HG02798 (cell line): ENCODE measurements around the gene GRP.

Experiments used
- ATAC-seq: cut with Tn5 transposase; IDR thresholded peaks from one replicate; pipeline ENCODE4 v1.9.1; 2021; ENCODE audit warnings: mild to moderate bottlenecking; ENCODE audit not compliant: unreplicated experiment, poor library complexity

The GRP gene

GRCh38 chr18:59219672-59220163 is at the start of gene GRP:
GRP (plus strand) TSS chr18:59220158; CDS start chr18:59220266, 108 bp downstream.
- ATAC-seq = no peak

- ATAC-seq = no peak
These were observed 47.2 kb upstream of the GRP start for GRCh38 chr18:59172664-59173249.

GRCh38 chr18:59177485-59177884 is 42.5 kb upstream of the GRP start:
- no peak for ATAC-seq

- no peak for ATAC-seq
These were observed 39.7 kb upstream of the GRP start for GRCh38 chr18:59180150-59180845.

- ATAC-seq = no peak
These were observed 37.3 kb upstream of the GRP start for GRCh38 chr18:59182673-59183072.

GRCh38 chr18:59189008-59189407 is 30.9 kb upstream of the GRP start:
- no peak for ATAC-seq

- ATAC-seq = no peak
These were observed 30.2 kb upstream of the GRP start for GRCh38 chr18:59189746-59190145.

GRCh38 chr18:59196161-59196725 is 23.7 kb upstream of the GRP start:
- no peak for ATAC-seq

GRCh38 chr18:59197636-59198035 is 22.3 kb upstream of the GRP start:
- no peak for ATAC-seq

GRCh38 chr18:59198215-59198614 is 21.7 kb upstream of the GRP start:
- ATAC-seq = no peak

- no peak for ATAC-seq
These were observed 19.2 kb upstream of the GRP start for GRCh38 chr18:59200787-59201186.

GRCh38 chr18:59202258-59202820 is 17.6 kb upstream of the GRP start:
- ATAC-seq = no peak

GRCh38 chr18:59207506-59207905 is 12.5 kb upstream of the GRP start:
- ATAC-seq = no peak

- no peak for ATAC-seq
These were observed 11.3 kb upstream of the GRP start for GRCh38 chr18:59208602-59209125.

GRCh38 chr18:59210299-59210698 is 9.7 kb upstream of the GRP start:
- ATAC-seq = no peak

- ATAC-seq = no peak
These were observed 8.3 kb upstream of the GRP start for GRCh38 chr18:59211629-59212028.

GRCh38 chr18:59218018-59218417 is 1.9 kb upstream of the GRP start:
- no peak for ATAC-seq

- ATAC-seq = no peak
These were observed 316 bp downstream of the GRP start for GRCh38 chr18:59220164-59220783.

GRCh38 chr18:59220784-59221765 is 1.1 kb downstream of the GRP start:
- ATAC-seq = no peak

GRCh38 chr18:59222341-59222740 is 2.4 kb downstream of the GRP start:
- ATAC-seq = no peak
